ENCODE results near the gene SLC6A7.

The SLC6A7 gene

DNA sequence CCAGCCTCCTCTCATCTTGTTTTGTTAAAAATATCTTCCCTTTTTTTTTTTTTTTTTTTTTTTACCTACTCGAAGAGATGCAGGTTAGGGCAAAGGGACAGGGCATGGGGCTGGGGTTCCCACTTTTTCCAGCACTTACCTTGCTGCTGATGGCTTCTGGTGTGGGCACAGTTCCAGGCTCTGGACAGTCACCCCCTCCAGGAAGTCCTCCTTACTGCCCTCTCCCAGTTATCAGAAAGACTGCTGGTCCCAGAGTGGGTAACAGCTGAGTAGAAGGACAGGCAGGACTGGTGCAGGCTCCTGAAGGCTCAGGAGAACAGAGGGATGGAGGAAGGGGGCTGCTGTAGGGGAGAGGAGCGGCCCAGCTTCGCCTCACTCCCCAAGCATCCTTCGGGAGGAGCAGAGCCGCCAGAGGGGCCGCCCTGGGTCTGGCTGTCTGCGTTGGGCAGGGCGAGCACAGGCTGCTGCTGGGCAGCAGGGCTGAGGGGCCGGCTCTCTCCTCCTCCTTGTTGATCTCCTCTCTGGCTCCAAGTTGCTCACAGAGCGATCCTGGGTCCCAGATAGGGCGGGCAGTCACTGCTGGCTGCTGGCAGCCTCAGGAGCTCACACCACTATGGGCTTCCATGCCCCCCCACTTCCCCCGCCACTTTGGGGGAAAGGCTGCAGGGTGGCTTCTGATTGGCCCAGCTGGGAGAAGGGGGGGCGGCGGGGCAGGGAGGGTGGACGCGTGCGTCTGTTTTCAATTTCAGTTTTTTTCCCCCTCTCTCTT is 34.4 kb upstream of the SLC6A7 start, which contains the start of gene PDGFRB:
Gene PDGFRB, minus strand, starts transcription at position 588 of the 769 bp plus-strand sequence. CDS start 18,798 bp downstream, outside the sequence.
- DNase-seq (ENCODE audit: low spot score), result no peak

DNA sequence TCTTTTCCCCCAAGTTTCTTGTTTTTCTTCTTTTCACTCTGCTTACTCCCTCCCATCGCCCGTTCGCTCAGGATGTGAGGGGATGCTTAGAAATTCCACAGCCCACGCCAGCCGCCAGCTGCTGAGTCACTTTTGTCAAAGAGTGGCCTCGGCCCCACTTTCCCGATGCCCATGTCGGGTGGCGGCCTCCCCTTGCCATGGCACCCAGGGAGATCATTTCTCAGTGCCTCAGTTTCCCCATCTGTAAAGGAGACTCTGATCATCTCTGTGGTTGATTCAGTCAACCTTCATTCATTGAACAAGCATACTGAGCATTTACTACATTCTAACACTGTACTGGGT is 33.9 kb upstream of the SLC6A7 start:
- DNase-seq (ENCODE audit: low spot score), result no peak

- DNase-seq (ENCODE audit: low spot score), result no peak
Observed at GRCh38 chr5:150156540-150156939, 33.3 kb upstream of the SLC6A7 start.

DNA sequence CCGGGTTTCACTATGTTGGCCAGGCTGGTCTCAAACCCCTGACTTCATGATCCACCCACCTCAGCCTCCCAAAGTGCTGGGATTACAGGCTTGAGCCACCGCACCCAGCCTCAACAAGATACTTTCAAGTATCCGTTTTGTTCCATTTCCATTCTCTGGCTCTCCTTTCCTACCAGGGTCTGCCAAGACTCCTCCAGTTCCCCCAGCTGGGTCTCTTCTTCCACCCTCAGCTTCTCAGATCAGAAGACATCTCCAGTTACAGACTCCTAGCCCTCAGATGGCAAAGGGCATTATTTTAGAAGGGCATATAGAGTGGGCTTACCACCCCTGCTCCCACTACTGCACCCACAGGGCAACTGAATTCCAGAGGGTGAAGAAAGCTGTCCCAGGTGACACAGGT is 32.7 kb upstream of the SLC6A7 start:
- no peak for DNase-seq (ENCODE audit: low spot score)

GRCh38 chr5:150158170-150158949 is 31.5 kb upstream of the SLC6A7 start:
- no peak for DNase-seq (ENCODE audit: low spot score)

DNA sequence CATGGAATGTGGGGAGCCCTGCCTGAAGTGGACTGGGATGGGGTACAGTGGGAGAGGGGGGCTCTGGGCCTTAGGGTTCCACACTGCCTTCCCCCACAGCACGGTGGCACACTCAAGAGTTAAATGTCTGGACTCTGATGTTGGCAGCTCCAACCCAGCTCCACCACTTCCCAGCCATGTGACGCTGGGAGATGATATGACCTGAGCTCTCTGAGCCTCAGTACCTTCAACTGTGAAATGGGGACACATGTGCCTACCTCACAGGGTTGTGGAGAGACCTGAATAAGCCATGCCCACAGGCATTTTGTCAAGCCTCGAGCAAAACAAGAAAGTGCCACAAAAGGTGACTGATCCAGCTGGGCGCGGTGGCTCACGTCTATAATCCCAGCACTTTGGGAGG is 30.8 kb upstream of the SLC6A7 start:
- DNase-seq (ENCODE audit: low spot score), result no peak

- peak; percentile 18 for DNase-seq (ENCODE audit: low spot score)
Observed at GRCh38 chr5:150159741-150160179, 30.1 kb upstream of the SLC6A7 start.

- no peak for DNase-seq (ENCODE audit: low spot score)
Observed at GRCh38 chr5:150160448-150161081, 29.3 kb upstream of the SLC6A7 start.

GRCh38 chr5:150161242-150162141 is 28.4 kb upstream of the SLC6A7 start:
- DNase-seq (ENCODE audit: low spot score), result peak; percentile 81

GRCh38 chr5:150162142-150162513 is 27.7 kb upstream of the SLC6A7 start:
- DNase-seq (ENCODE audit: low spot score), result no peak

- no peak for DNase-seq (ENCODE audit: low spot score)
Observed at GRCh38 chr5:150163035-150163434, 26.8 kb upstream of the SLC6A7 start.

- no peak for DNase-seq (ENCODE audit: low spot score)
Observed at GRCh38 chr5:150163547-150164059, 26.3 kb upstream of the SLC6A7 start.

DNA sequence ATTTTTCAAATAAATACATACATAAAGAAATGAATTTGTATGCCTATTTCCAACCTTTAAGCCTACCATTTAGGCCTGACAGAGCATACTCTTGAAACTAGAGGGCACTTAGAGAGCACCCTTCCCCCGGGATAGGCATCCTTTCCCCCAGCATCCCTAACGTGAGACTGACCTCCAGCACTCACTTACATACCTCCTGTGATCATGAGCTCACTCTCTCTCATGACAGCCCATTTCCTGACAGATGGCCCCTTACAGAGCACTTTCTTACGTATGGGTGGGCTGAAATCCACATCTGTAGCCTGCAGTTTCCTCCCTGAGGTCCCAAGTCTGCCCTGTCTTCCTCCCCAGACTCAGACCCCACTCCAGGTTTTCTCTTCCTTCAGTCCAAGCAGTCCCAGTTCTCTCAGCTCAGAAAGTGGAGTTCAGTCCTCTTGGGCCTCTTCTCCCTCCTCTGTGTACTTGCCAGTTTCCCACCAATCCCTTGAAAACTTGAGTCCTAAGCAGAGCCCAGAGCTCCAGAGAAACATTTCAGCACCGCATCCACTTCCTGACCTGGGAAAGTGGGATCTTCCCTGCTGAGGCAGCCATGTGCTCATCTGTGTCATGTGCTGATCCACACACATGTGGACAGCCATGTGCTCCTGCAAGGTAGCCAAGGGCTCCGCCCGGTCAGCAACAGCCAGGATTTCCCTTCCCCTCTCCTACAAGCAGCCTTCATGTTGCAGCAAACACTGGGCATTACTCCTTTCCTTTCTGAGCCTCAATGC is 25.5 kb upstream of the SLC6A7 start:
- no peak for DNase-seq (ENCODE audit: low spot score)

GRCh38 chr5:150166037-150166649 is 23.7 kb upstream of the SLC6A7 start:
- no peak for DNase-seq (ENCODE audit: low spot score)

- DNase-seq (ENCODE audit: low spot score), result no peak
Observed at GRCh38 chr5:150166650-150167511, 23.0 kb upstream of the SLC6A7 start, which contains the start of gene CDX1. CDX1 (plus strand) TSS chr5:150166778; CDS start chr5:150166877, 99 bp downstream.

DNA sequence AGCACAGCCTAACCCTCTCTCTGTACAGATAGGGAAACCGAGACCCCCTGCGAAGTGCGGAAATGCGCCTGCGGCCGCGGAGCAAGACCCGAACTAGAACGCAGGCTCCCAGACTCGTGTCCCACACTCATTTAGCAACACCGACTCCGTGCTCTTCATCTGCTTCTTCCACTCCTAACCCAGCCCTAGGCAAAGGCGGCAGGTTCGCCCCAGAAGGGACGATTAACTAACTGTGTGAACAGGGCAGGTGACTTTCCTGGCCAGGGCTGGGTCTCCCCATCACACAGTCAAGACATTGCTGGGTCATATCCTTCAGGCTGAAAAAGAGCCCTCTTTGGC is 22.4 kb upstream of the SLC6A7 start:
- DNase-seq (ENCODE audit: low spot score), result no peak

- no peak for DNase-seq (ENCODE audit: low spot score)
Observed at GRCh38 chr5:150167908-150168307, 22.0 kb upstream of the SLC6A7 start.

DNA sequence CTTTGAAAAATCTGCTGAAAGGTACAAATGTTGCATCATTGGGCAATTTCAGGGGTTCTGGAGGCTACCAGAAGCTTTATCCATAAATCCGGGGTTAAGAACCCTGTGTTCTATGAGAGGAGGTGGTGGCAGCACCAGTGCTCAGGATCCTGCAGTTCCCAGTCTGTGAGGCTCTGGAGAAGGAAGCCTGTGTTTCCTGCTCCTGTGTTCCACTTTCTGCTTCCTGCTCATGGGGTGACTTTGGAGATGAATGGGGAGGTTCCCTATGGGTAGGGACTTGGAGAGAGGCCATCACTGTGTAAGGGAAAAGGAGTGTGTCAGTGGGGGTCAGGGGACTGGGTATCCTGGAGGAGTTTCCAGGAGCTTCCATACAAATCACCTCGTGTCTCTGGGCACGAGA is 21.0 kb upstream of the SLC6A7 start:
- DNase-seq (ENCODE audit: low spot score), result no peak

GRCh38 chr5:150172145-150172544 is 17.7 kb upstream of the SLC6A7 start:
- DNase-seq (ENCODE audit: low spot score), result no peak
